ENCODE measurements around the gene LRRN2.

The LRRN2 gene

GRCh38 chr1:204712708-204713430 is 27.3 kb upstream of the LRRN2 start:
- DNase-seq (ENCODE audit: low read depth): no peak

DNA sequence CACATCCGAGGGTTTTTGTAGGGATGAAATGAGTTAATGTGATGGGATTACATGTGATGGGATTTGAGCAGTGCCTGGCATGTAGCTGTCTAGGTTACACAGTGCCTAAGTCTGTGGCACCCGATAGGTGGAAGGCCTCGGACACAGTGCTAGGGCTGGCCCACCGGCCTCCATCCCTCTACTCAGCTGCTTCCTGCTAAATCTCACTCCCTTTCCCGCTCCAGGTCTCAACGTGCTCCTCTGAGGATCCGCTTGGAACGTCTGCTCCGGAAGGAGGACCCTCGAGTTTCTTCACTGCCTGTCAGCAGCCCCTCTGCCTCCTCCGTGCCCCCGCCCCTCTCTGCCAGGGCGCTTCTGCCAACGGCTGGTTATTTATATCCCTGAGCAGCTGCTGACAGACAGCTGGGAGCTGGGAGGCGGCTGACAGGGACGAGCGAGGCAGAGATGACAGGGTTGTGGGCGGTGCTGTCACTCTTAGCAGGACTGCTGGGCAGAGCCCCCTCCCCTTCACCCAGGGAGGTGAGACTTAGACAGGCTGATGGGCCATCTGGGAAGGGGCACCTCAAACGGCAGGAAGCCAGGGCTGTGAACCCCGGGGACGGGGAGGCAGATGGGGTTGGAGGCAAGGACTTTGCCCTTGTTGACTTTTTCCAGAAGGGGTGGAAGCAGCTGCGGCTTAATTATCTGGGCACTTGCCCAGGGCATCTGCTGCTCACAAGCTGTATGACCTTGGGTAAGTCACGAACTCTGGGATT is 26.6 kb upstream of the LRRN2 start:
- no peak for DNase-seq (ENCODE audit: low read depth)

DNA sequence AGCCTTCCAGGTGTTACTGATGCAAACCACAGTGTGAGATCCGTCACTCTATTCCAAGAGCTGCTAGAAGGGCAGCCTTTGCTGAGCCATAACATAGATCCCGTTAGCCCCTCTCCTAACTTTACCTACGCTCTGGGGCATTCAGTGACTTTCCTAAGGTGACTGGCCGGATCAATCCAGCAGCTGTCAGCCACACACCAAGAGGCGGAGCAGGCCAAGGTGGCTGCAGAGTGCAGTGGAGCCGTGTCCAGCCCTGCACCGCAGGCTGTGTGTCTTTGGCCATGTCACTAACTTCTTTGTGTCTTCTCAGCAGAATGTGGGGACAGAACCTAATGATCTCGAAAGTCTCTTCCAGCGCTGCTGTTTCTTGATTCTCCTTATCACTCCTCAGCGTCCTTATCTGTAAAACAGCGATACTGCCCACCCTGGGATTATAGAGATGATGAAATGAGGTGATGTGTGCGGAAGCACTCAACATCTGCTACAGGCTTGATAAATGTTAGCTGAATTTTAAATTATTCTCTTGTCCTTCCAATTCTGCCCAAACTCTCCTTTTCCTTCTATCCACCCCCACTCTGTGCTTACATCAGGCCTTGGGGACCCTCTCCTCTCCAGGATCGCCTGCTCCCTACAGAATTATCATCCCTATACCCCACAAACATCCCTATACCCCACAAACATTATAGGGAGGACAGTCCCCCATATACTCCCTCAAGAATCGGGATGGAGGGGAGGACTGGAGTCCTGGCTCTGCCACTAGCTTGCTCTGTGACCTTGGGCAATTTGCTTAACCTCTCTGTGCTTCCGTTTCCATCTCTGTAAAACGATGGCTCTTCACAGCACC is 25.8 kb upstream of the LRRN2 start:
- DNase-seq (ENCODE audit: low read depth): no peak

GRCh38 chr1:204709960-204710912 is 24.7 kb upstream of the LRRN2 start:
- DNase-seq (ENCODE audit: low read depth): no peak

- DNase-seq (ENCODE audit: low read depth): no peak
Observed at GRCh38 chr1:204709021-204709420, 23.5 kb upstream of the LRRN2 start.

DNA sequence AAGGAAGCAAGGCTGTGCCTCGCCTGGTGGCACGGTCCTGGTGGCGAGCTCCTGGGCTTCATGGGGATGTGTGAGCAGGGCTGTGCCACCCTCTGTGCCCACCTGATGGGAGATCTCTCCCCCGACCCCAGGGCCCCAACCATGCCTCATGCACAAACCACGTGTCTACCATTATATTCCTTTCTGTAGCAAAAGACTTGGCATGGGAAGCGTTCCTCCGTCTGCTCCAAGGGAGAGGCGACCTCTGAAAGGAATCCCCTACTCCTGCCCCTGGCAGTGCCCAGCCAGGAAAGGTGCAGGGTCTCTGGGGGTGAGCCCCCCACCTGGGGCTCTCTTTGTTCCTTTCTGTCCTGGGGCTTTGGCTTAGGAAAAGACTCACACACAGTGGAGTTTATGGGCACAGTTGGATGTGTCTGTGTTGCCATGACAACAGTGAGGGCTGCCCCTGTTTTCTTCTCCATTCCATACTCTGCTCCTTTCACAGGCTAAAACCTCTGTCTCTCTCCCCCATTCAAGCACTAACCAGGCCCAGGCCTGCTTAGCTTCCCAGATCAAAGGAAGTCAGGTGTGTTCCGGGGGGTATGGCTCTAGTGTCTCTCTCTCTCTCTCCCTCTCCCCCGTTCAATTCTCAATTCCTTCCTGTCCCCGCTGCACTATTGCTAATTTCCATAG is 21.4 kb upstream of the LRRN2 start:
- no peak for DNase-seq (ENCODE audit: low read depth)

GRCh38 chr1:204705888-204706837 is 20.6 kb upstream of the LRRN2 start:
- DNase-seq (ENCODE audit: low read depth): no peak

DNA sequence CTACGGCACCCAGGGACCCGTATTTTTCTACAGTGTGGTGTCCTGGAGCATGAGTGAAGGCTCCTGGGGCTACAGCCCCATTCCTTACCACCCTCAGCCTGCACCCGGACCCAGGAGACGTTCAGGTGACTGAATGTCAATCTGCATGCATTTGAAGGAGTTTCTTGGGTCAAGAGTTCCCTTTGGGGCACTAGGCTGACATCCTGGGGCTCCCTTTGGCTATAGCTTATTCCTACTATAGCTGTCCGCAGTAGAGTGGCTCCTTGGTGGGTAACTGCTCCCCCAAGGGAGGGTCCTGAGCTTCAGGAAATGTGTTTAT is 19.9 kb upstream of the LRRN2 start:
- DNase-seq (ENCODE audit: low read depth): no peak

- no peak for DNase-seq (ENCODE audit: low read depth)
Observed at GRCh38 chr1:204704794-204705492, 19.4 kb upstream of the LRRN2 start.

- DNase-seq (ENCODE audit: low read depth): no peak
Observed at GRCh38 chr1:204703826-204704612, 18.5 kb upstream of the LRRN2 start.

DNA sequence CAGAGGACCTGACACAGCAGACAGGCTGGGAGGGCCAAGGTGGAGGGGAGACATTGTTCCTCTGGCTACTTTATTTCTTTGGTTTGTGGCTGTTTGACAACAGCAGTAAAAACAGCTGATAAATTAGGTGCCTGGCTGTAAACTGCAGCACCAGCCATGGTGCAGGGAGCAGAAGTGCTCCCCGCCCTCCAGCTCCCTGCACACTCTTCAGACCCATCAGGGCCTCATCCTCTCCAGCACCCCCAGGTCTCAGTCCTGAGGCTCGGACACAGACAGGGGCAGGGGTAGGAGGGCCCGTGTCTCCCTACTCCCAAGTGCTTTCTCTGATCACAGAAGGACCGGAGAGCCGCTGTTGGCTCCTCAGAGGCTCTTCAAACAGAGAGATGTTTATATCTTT is 17.7 kb upstream of the LRRN2 start:
- no peak for DNase-seq (ENCODE audit: low read depth)

GRCh38 chr1:204702552-204703267 is 17.2 kb upstream of the LRRN2 start:
- DNase-seq (ENCODE audit: low read depth): no peak

GRCh38 chr1:204701229-204701628 is 15.7 kb upstream of the LRRN2 start:
- no peak for DNase-seq (ENCODE audit: low read depth)

DNA sequence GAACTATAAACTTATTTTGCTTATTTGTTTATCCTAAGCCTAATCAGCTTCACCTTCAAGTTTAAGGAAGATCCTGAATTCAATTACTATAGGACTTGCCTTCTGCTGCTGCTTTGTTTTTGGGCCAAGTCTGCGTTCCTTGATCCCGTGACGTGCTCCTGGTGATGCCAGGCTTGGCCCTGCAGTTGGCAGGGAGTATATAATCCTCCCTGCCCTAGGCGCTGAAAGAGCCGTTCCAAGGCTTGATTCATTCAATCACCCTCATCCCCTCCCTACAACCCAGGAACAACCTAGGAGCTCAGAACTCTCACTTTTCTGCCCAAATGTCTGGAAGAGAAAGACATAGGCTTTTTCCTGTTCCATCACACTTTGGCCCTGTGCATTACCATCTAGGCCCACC is 12.4 kb upstream of the LRRN2 start:
- no peak for DNase-seq (ENCODE audit: low read depth)

GRCh38 chr1:204696606-204697005 is 11.1 kb upstream of the LRRN2 start:
- no peak for DNase-seq (ENCODE audit: low read depth)

- DNase-seq (ENCODE audit: low read depth): no peak
Observed at GRCh38 chr1:204695692-204696091, 10.2 kb upstream of the LRRN2 start.

DNA sequence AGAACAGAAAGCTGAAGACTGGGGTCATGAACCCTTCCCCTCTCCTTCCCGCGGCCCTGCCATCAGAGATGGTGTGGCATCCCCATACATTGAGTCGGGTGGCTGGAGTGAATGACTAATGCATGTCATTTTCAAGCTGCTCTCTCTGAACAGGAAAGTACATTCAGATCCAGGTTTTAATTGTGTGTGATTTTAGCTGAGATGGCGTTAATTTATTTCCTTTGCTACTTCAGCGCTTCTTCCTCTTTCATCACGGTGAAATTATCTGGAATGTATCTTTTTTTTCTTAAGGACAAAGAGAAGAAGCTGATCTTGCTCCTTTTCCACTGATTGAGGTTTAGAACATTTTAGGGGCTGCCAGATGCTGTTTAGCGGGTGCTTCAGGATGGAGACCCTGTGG is 8.6 kb upstream of the LRRN2 start:
- DNase-seq (ENCODE audit: low read depth): no peak

DNA sequence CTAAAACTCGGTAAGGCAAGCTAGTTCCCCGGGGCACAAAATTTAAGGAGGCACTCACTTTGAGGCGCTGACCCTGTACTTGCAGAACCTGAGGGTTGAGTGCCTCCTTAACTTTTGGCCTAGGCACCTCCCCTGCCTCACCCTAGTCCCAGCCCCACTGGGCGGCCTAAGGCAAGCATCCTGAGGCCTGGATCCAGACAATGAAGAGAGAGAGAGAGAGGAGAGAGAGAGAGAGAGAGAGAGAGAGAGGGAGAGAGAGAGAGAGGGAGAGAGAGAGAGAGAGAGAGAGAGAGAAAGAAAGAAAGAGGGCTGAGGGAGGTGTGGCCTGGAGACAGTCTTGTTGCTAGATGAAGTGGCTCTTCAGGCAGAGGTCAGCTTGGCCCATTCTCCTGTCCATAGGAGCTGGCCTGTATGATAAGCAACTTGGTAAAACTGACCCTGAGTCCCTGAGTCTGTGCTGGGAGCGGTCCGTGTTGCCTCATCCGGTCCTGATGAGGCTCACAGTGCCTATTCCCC is 7.4 kb upstream of the LRRN2 start:
- DNase-seq (ENCODE audit: low read depth): no peak

Data from GM04503 (cell line).